ENCODE measurements around the gene ICE2.
A peak's percentile ranks its signal among the peaks of the same experiment; 100 is the strongest.

The ICE2 gene

GRCh38 chr15:60478566-60479360 lies at the start of gene ICE2:
Gene ICE2, minus strand, starts transcription at chr15:60479142. Its CDS starts 1,165 bp downstream, at chr15:60477977.
- peak; percentile 93 to 94 for DNase-seq (ENCODE audit: extremely low read depth in 1 of 2, low read depth in 1 of 2)

GRCh38 chr15:60528530-60528929 lies 49.6 kb upstream of the ICE2 start:
- no peak for DNase-seq (ENCODE audit: extremely low read depth in 1 of 2, low read depth in 1 of 2)

GRCh38 chr15:60527456-60527855 lies 48.5 kb upstream of the ICE2 start:
- DNase-seq (ENCODE audit: extremely low read depth in 1 of 2, low read depth in 1 of 2) = no peak

GRCh38 chr15:60526127-60526616 lies 47.2 kb upstream of the ICE2 start:
- DNase-seq (ENCODE audit: extremely low read depth in 1 of 2, low read depth in 1 of 2) = no peak

GRCh38 chr15:60525341-60526039 lies 46.5 kb upstream of the ICE2 start:
- no peak for DNase-seq (ENCODE audit: extremely low read depth in 1 of 2, low read depth in 1 of 2)

GRCh38 chr15:60523056-60523455 lies 44.1 kb upstream of the ICE2 start:
- DNase-seq (ENCODE audit: extremely low read depth in 1 of 2, low read depth in 1 of 2) = no peak

GRCh38 chr15:60520825-60521368 lies 42.0 kb upstream of the ICE2 start:
- peak; percentile 54 to 70 for DNase-seq (ENCODE audit: extremely low read depth in 1 of 2, low read depth in 1 of 2)

GRCh38 chr15:60520013-60520824 lies 41.3 kb upstream of the ICE2 start:
- no peak for DNase-seq (ENCODE audit: extremely low read depth in 1 of 2, low read depth in 1 of 2)

- DNase-seq (ENCODE audit: extremely low read depth in 1 of 2, low read depth in 1 of 2) = no peak
These were observed 40.3 kb upstream of the ICE2 start for GRCh38 chr15:60519218-60519617.

- DNase-seq (ENCODE audit: extremely low read depth in 1 of 2, low read depth in 1 of 2) = no peak
These were observed 39.6 kb upstream of the ICE2 start for GRCh38 chr15:60518511-60518910.

- no peak for DNase-seq (ENCODE audit: extremely low read depth in 1 of 2, low read depth in 1 of 2)
These were observed 35.4 kb upstream of the ICE2 start for GRCh38 chr15:60514261-60514881.

GRCh38 chr15:60513676-60514075 lies 34.7 kb upstream of the ICE2 start:
- DNase-seq (ENCODE audit: extremely low read depth in 1 of 2, low read depth in 1 of 2) = no peak

GRCh38 chr15:60512937-60513336 lies 34.0 kb upstream of the ICE2 start:
- DNase-seq (ENCODE audit: extremely low read depth in 1 of 2, low read depth in 1 of 2) = no peak

- DNase-seq (ENCODE audit: extremely low read depth in 1 of 2, low read depth in 1 of 2) = no peak
These were observed 32.5 kb upstream of the ICE2 start for GRCh38 chr15:60511351-60512031.

- DNase-seq (ENCODE audit: extremely low read depth in 1 of 2, low read depth in 1 of 2) = no peak
These were observed 31.1 kb upstream of the ICE2 start for GRCh38 chr15:60510006-60510405.

GRCh38 chr15:60509470-60509869 lies 30.5 kb upstream of the ICE2 start:
- DNase-seq (ENCODE audit: extremely low read depth in 1 of 2, low read depth in 1 of 2) = no peak

- no peak for DNase-seq (ENCODE audit: extremely low read depth in 1 of 2, low read depth in 1 of 2)
These were observed 29.5 kb upstream of the ICE2 start for GRCh38 chr15:60508442-60508841.

GRCh38 chr15:60507596-60508424 lies 28.9 kb upstream of the ICE2 start:
- DNase-seq (ENCODE audit: extremely low read depth in 1 of 2, low read depth in 1 of 2) = no peak

- no peak for DNase-seq (ENCODE audit: extremely low read depth in 1 of 2, low read depth in 1 of 2)
These were observed 17.9 kb upstream of the ICE2 start for GRCh38 chr15:60496853-60497252.

All from activated CD8-positive, alpha-beta memory T cell treated with anti-CD3 and anti-CD28 coated beads for 1 hour (primary cell).